Liver (tissue), 9 donors: ENCODE measurements around the gene ZNF423. TPM values are rescaled to one million over a fixed set of nuclear protein-coding genes. Genes with fewer than 3 reads are reported as not detected.

Experiments
- DNase-seq: peaks from one replicate; pipeline ENCODE4 v3.0.0-alpha.2; 2017; ENCODE audit warnings: low spot score
- H3K27ac ChIP-seq, 2 donors: one replicate each; pipeline ENCODE4 v1.7.0; 2013; ENCODE audit warnings: inconsistent platforms in 2 of 2, low read length in 2 of 2, control low read depth in 1 of 2, low read depth in 1 of 2, mild to moderate bottlenecking in 1 of 2
- H3K27me3 ChIP-seq, 4 donors: one replicate each; pipeline versions ENCODE4 v1.6.1 to v1.7.0; 2013; ENCODE audit warnings: low read length in 3 of 4, inconsistent platforms in 1 of 4, mild to moderate bottlenecking in 1 of 4, moderate library complexity in 1 of 4; ENCODE audit not compliant: control insufficient read depth in 4 of 4, insufficient read depth in 4 of 4
- H3K36me3 ChIP-seq, 4 donors: one replicate each; pipeline versions ENCODE4 v1.6.1 to v1.7.0; 2013; ENCODE audit warnings: low read length in 3 of 4, mild to moderate bottlenecking in 3 of 4, low read depth in 1 of 4, moderate library complexity in 1 of 4; ENCODE audit not compliant: control insufficient read depth in 4 of 4, insufficient read depth in 3 of 4
- H3K4me1 ChIP-seq, 4 donors: one replicate each; pipeline versions ENCODE4 v1.6.1 to v1.7.0; 2013; ENCODE audit warnings: low read length in 3 of 4, mild to moderate bottlenecking in 3 of 4, moderate library complexity in 1 of 4; ENCODE audit not compliant: control insufficient read depth in 4 of 4, insufficient read depth in 4 of 4
- H3K4me3 ChIP-seq, 3 donors: one replicate each; pipeline versions ENCODE4 v1.6.1 to v1.7.0; 2013; ENCODE audit warnings: low read length in 3 of 3, control low read depth in 1 of 3, low read depth in 1 of 3, mild to moderate bottlenecking in 1 of 3
- H3K9ac ChIP-seq, 2 donors: one replicate each; pipeline ENCODE4 v1.7.0; 2013; ENCODE audit warnings: low read length in 2 of 2, mild to moderate bottlenecking in 2 of 2, moderate library complexity in 2 of 2, control low read depth in 1 of 2, low read depth in 1 of 2
- H3K9me3 ChIP-seq, 4 donors: one replicate each; pipeline versions ENCODE4 v1.6.1 to v1.7.0; 2013; ENCODE audit warnings: low read length in 3 of 4; ENCODE audit not compliant: control insufficient read depth in 4 of 4
- CTCF ChIP-seq: fragments of 150-350 bp; IDR thresholded peaks from 2 replicates; pipeline ENCODE4 v1.5.1; 2017; ENCODE audit warnings: improper control_type of control experiment, low read depth, low read length; ENCODE audit not compliant: missing input control
- EGR1 ChIP-seq, 2 donors: IDR thresholded peaks; 2 replicates each; pipeline ENCODE4 v1.6.1; 2016 to 2018; ENCODE audit warnings: antibody characterized with exemption in 2 of 2, low read depth in 2 of 2
- FOXA1 ChIP-seq: IDR thresholded peaks from 2 replicates; pipeline ENCODE4 v1.6.1; 2016; ENCODE audit warnings: antibody characterized with exemption
- FOXA2 ChIP-seq: IDR thresholded peaks from 2 replicates; pipeline ENCODE4 v1.6.1; 2016; ENCODE audit warnings: antibody characterized with exemption
- GABPA ChIP-seq, 2 donors: IDR thresholded peaks in 1 of 2; conservative IDR thresholded peaks in 1 of 2; 2 replicates each; pipeline ENCODE4 v1.6.1; 2016; ENCODE audit warnings: antibody characterized with exemption in 2 of 2, mild to moderate bottlenecking in 1 of 2, moderate library complexity in 1 of 2
- HNF4A ChIP-seq, 2 donors: conservative IDR thresholded peaks; 2 replicates each; pipeline ENCODE4 v1.6.1; 2016; ENCODE audit warnings: antibody characterized with exemption in 2 of 2, mild to moderate bottlenecking in 2 of 2
- HNF4G ChIP-seq: IDR thresholded peaks from 2 replicates; pipeline ENCODE4 v1.6.1; 2016; ENCODE audit warnings: antibody characterized with exemption
- JUND ChIP-seq, 2 donors: IDR thresholded peaks; 2 replicates each; pipeline ENCODE4 v1.6.1; 2016; ENCODE audit warnings: antibody characterized with exemption in 2 of 2
- MAX ChIP-seq: IDR thresholded peaks from 2 replicates; pipeline ENCODE4 v1.6.1; 2016; ENCODE audit warnings: antibody characterized with exemption
- NR2F2 ChIP-seq: IDR thresholded peaks from 2 replicates; pipeline ENCODE4 v1.6.1; 2016; ENCODE audit warnings: antibody characterized with exemption
- RXRA ChIP-seq, 2 donors: IDR thresholded peaks; 2 replicates each; pipeline ENCODE4 v1.6.1; 2017 to 2018; ENCODE audit warnings: antibody characterized with exemption in 2 of 2, mild to moderate bottlenecking in 1 of 2
- SP1 ChIP-seq: IDR thresholded peaks from 2 replicates; pipeline ENCODE4 v1.6.1; 2018; ENCODE audit warnings: antibody characterized with exemption, mild to moderate bottlenecking
- TAF1 ChIP-seq: conservative IDR thresholded peaks from 2 replicates; pipeline ENCODE4 v1.6.1; 2016; ENCODE audit warnings: antibody characterized with exemption, mild to moderate bottlenecking
- YY1 ChIP-seq: IDR thresholded peaks from 2 replicates; pipeline ENCODE4 v1.6.1; 2016; ENCODE audit warnings: antibody characterized with exemption, mild to moderate bottlenecking
- ZBTB33 ChIP-seq: IDR thresholded peaks from 2 replicates; pipeline ENCODE4 v1.6.1; 2016; ENCODE audit warnings: antibody characterized with exemption
- WGBS: extraction: QIAGEN DNeasy Blood & Tissue Kit; methylation state at CpG from one replicate; pipeline ENCODE4 v1.1.7; 2013; 5-methylcytosine and 5-hydroxymethylcytosine counted together
- polyA plus RNA-seq, 2 donors: library from polyadenylated mRNA; stranded (reverse) in 1 of 2; unstranded in 1 of 2; fragments of 200-250 nt in 1 of 2; fragments of >200 nt in 1 of 2; fragmentation: Nextera tagmentation in 1 of 2; extraction: Ambion mirVana in 1 of 2; gene quantifications; one replicate each; pipeline versions ENCODE4 v1.2.1 to v1.2.3, GENCODE V29; 2013 to 2015
- total RNA-seq, 2 donors: library from RNA; depleted of rRNA; stranded (reverse); fragments of >200 nt; gene quantifications; one replicate each; pipeline ENCODE4 v1.2.3, GENCODE V29; 2014
- donor health status: healthy.
- donor health status: healthy.
- donor health status: healthy.
- donor health status: healthy.
- donor health status: healthy.

Gene ZNF423
- total and polyA plus RNA-seq, 4 donors, result 0.24 to 1.6 (median 0.39) TPM

- Histone ChIP-seq H3K27me3 (no peaks in the 10 kb centered on the region), H3K9me3 (no peaks in the 10 kb centered on the region), H3K36me3 (no peaks in the 10 kb centered on the region), H3K27ac (no peak overlapping the region), H3K9ac (no peak overlapping the region), H3K4me1 (no peaks in the 10 kb centered on the region), H3K4me3 (no peak overlapping the region)
- TF ChIP-seq ZBTB33 (no peak), SP1 (no peak), MAX (no peak), YY1 (no peak), HNF4G (no peak), EGR1 (IDR thresholded peaks at IDR 0.05; ENCODE audit: low read depth in 2 of 2) (no peak), FOXA1 (no peak), GABPA (IDR thresholded peaks at IDR 0.05 in 1 of 2, conservative IDR thresholded peaks at IDR 0.05 in 1 of 2) (no peak), CTCF (no peak), JUND (IDR thresholded peaks at IDR 0.05) (no peak), TAF1 (no peak), FOXA2 (no peak), RXRA (IDR thresholded peaks at IDR 0.05) (no peak), HNF4A (conservative IDR thresholded peaks at IDR 0.05) (no peak), NR2F2 (no peak)
- WGBS, result 71% methylated on average over 1 of the region's 1 CpG
- DNase-seq, result no peak
These were observed 30.9 kb downstream of the ZNF423 start for GRCh38 chr16:49825041-49825440.

GRCh38 chr16:49824593-49824992, 31.3 kb downstream of the ZNF423 start:
- 67% methylated on average over 9 of the region's 9 CpGs for WGBS
- no peak overlapping the region for H3K27ac ChIP-seq

More at GRCh38 chr16:49824593-49824992, 31.3 kb downstream of the ZNF423 start:
- no peak for DNase-seq
- TF ChIP-seq HNF4G (no peak), CTCF (no peak), GABPA (IDR thresholded peaks at IDR 0.05 in 1 of 2, conservative IDR thresholded peaks at IDR 0.05 in 1 of 2) (no peak)
- no peaks in the 10 kb centered on the region for H3K36me3 ChIP-seq
- no peaks in the 10 kb centered on the region for H3K27me3 ChIP-seq
- no peaks in the 10 kb centered on the region for H3K4me1 ChIP-seq
- no peak overlapping the region for H3K9ac ChIP-seq
- H3K9me3 ChIP-seq, result no peaks in the 10 kb centered on the region
- no peak overlapping the region for H3K4me3 ChIP-seq
